ENCODE data around the gene DTYMK. TPM values are rescaled to one million over a fixed set of nuclear protein-coding genes. Genes with fewer than 3 reads are reported as not detected.

DTYMK gene
- total RNA-seq, 1 experiment from 2014 or later = 162 TPM

Other genes starting within 250 kb of the DTYMK start
- gene STK25, start 178.2 kb downstream of the DTYMK start, total RNA-seq (2014; rRNA removed; shearing (Covaris generic)) = 291 and 314 TPM in 2 replicates
- gene BOK, start 128.1 kb downstream of the DTYMK start, total RNA-seq (2014; rRNA removed; shearing (Covaris generic)) = 50.4 and 54.8 TPM in 2 replicates
- gene THAP4, start 49.7 kb downstream of the DTYMK start, total RNA-seq (2014; rRNA removed; shearing (Covaris generic)) = 115 and 137 TPM in 2 replicates
- 73.5 and 77.5 TPM in 2 replicates for gene ATG4B, start 49.1 kb downstream of the DTYMK start, total RNA-seq (2014; rRNA removed; shearing (Covaris generic))
- 46.4 and 54.7 TPM in 2 replicates for gene ING5, start 15.2 kb upstream of the DTYMK start, total RNA-seq (2014; rRNA removed; shearing (Covaris generic))
- 50.3 and 53.7 TPM in 2 replicates for gene D2HGDH, start 47.8 kb upstream of the DTYMK start, total RNA-seq (2014; rRNA removed; shearing (Covaris generic))
- gene GAL3ST2, start 90.0 kb upstream of the DTYMK start, total RNA-seq (2014; rRNA removed; shearing (Covaris generic)) = not detected in 2 replicates
- gene NEU4, start 122.4 kb upstream of the DTYMK start, total RNA-seq (2014; rRNA removed; shearing (Covaris generic)) = 0.31 and 1.1 TPM in 2 replicates
- gene PDCD1, start 172.1 kb upstream of the DTYMK start, total RNA-seq (2014; rRNA removed; shearing (Covaris generic)) = not detected in 2 replicates
- gene RTP5, start 182.9 kb upstream of the DTYMK start, total RNA-seq (2014; rRNA removed; shearing (Covaris generic)) = not detected in 2 replicates